PC-9 (cell line): ENCODE data around the gene APBA3.

Experiments used
- EZH2 ChIP-seq: fragments of 200-600 bp; sonication (generic); IDR thresholded peaks from 2 replicates; pipeline ENCODE4 v1.8.0; 2017; ENCODE audit warnings: antibody characterized with exemption, low read depth
- TF ChIP-seq, protein P1 (sequence below): fragments of 200-600 bp; sonication (generic); conservative IDR thresholded peaks from 2 replicates; pipeline ENCODE4 v1.6.1; 2017; ENCODE audit warnings: mixed run types, antibody characterized with exemption, mild to moderate bottlenecking, moderate library complexity

DNA sequence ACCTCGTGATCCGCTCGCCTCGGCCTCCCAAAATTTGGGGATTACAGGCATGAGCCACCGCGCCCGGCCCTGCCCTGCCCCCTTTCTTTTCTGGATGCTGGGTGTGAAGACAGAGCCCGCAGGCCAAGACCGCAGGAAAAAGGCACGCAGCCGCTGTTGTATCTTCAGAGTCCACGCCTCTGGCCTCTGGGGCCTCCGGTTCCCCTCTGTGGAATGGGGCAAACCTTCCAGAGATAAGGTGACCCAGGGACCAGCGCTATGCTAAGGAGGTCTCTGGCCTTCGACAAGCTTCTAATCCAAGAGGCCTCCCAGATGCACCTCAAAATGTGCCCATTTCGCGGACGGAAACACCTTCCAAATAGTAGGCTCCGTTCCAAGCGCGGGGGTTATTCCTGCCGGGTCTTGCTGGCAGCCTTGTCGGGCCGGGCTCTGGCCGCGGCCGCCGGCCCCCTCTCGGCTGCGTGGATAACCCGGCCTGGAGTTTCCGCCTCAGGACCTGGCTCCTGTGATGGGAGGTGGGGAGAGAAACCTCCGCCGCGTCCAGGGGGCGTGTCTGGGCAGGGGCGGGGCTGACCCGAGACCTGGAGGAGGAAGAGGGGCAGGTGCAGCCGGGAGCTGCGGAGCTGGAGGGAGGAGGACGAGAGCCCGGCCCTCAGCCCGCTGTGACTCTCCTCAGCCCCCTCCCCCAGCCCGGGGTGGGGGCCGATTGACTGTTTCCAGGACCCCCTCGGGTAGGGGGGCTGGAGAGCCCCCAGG, 40.2 kb downstream of the APBA3 start:
- TF ChIP-seq, protein P1, sequence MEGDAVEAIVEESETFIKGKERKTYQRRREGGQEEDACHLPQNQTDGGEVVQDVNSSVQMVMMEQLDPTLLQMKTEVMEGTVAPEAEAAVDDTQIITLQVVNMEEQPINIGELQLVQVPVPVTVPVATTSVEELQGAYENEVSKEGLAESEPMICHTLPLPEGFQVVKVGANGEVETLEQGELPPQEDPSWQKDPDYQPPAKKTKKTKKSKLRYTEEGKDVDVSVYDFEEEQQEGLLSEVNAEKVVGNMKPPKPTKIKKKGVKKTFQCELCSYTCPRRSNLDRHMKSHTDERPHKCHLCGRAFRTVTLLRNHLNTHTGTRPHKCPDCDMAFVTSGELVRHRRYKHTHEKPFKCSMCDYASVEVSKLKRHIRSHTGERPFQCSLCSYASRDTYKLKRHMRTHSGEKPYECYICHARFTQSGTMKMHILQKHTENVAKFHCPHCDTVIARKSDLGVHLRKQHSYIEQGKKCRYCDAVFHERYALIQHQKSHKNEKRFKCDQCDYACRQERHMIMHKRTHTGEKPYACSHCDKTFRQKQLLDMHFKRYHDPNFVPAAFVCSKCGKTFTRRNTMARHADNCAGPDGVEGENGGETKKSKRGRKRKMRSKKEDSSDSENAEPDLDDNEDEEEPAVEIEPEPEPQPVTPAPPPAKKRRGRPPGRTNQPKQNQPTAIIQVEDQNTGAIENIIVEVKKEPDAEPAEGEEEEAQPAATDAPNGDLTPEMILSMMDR = no peak
- TF ChIP-seq EZH2 = no peak
